HG02970 (cell line): ENCODE data around the gene C5AR1.
"Not testable (repeated sequence)": the region's sequence is repeated elsewhere in the genome, so short reads cannot be mapped to it uniquely, and the experiment has no call there.

ENCODE experiments used
- ATAC-seq: cut with Tn5 transposase; IDR thresholded peaks from one replicate; pipeline ENCODE4 v1.9.1; 2021; ENCODE audit warnings: mild to moderate bottlenecking, moderate library complexity, moderate number of reproducible peaks; ENCODE audit not compliant: unreplicated experiment, low FRiP score

The C5AR1 gene

GRCh38 chr19:47358936-47359335 lies 49.3 kb downstream of the C5AR1 start:
- no peak for ATAC-seq

- ATAC-seq, result no peak
These were observed 52.7 kb downstream of the C5AR1 start for GRCh38 chr19:47362321-47362720.

GRCh38 chr19:47363758-47364531 lies 54.3 kb downstream of the C5AR1 start:
- ATAC-seq, result no peak

GRCh38 chr19:47365455-47365854 lies 55.8 kb downstream of the C5AR1 start:
- not testable (repeated sequence) for ATAC-seq

GRCh38 chr19:47370045-47370611 lies 60.5 kb downstream of the C5AR1 start:
- ATAC-seq, result no peak

- no peak for ATAC-seq
These were observed 61.6 kb downstream of the C5AR1 start for GRCh38 chr19:47371261-47371660.
